Umbilical cord (tissue), 2 donors: ENCODE data around the gene TUBA3D. TPM values are rescaled to one million over a fixed set of nuclear protein-coding genes. Genes with fewer than 3 reads are reported as not detected.
"Not testable (repeated sequence)": the region's sequence is repeated elsewhere in the genome, so short reads cannot be mapped to it uniquely, and the experiment has no call there.

Source experiments
- DNase-seq: peaks from one replicate; pipeline ENCODE4 v3.0.0-alpha.2; 2015; ENCODE audit warnings: low spot score
- total RNA-seq: library from RNA; depleted of rRNA; stranded (reverse); fragments of >200 nt; gene quantifications from one replicate; pipeline ENCODE4 v1.2.3, GENCODE V29; 2014; ENCODE audit warnings: low replicate concordance; ENCODE audit not compliant: insufficient read depth

The TUBA3D gene
- total RNA-seq, 1 donor from 2014 or later, result 5.3 TPM

GRCh38 chr2:131483981-131484820, 8.3 kb downstream of the TUBA3D start:
- not testable (repeated sequence) for DNase-seq

GRCh38 chr2:131484906-131485460, 9.1 kb downstream of the TUBA3D start:
- not testable (repeated sequence) for DNase-seq

- not testable (repeated sequence) for DNase-seq
These were observed 10.4 kb downstream of the TUBA3D start for GRCh38 chr2:131486201-131486902.

GRCh38 chr2:131488306-131489205, 12.6 kb downstream of the TUBA3D start:
- no peak for DNase-seq

GRCh38 chr2:131490616-131491468, 14.9 kb downstream of the TUBA3D start:
- DNase-seq, result peak; percentile 3

- peak; percentile 6 for DNase-seq
These were observed 15.5 kb downstream of the TUBA3D start for GRCh38 chr2:131491469-131491836.

GRCh38 chr2:131492015-131492417, 16.1 kb downstream of the TUBA3D start, which contains the start of gene MZT2A:
Gene MZT2A (minus strand): TSS chr2:131492397. CDS start chr2:131492376, 21 bp downstream.
- not testable (repeated sequence) for DNase-seq

GRCh38 chr2:131492418-131493198, 16.7 kb downstream of the TUBA3D start:
- DNase-seq, result peak; percentile 97

- peak; percentile 12 for DNase-seq
These were observed 17.5 kb downstream of the TUBA3D start for GRCh38 chr2:131493199-131493968.

GRCh38 chr2:131495506-131495905, 19.6 kb downstream of the TUBA3D start:
- DNase-seq, result not testable (repeated sequence)

- DNase-seq, result not testable (repeated sequence)
These were observed 22.5 kb downstream of the TUBA3D start for GRCh38 chr2:131498321-131498973.

GRCh38 chr2:131503587-131503986, 27.7 kb downstream of the TUBA3D start:
- not testable (repeated sequence) for DNase-seq

GRCh38 chr2:131504082-131504750, 28.3 kb downstream of the TUBA3D start:
- not testable (repeated sequence) for DNase-seq

- no peak for DNase-seq
These were observed 33.7 kb downstream of the TUBA3D start for GRCh38 chr2:131509615-131510014.

GRCh38 chr2:131511291-131511968, 35.5 kb downstream of the TUBA3D start:
- peak; percentile 18 for DNase-seq

- DNase-seq, result not testable (repeated sequence)
These were observed 36.3 kb downstream of the TUBA3D start for GRCh38 chr2:131511969-131512870.
